PC-3 (cell line): ENCODE data around the gene RCAN2.
"Not testable (repeated sequence)": the region's sequence is repeated elsewhere in the genome, so short reads cannot be mapped to it uniquely, and the experiment has no call there.

ENCODE experiments used
- EZH2 ChIP-seq: fragments of 300-600 bp; sonication (generic); IDR thresholded peaks from one replicate; pipeline ENCODE4 v1.6.1; 2017; ENCODE audit warnings: antibody characterized with exemption, mild to moderate bottlenecking, low read length; ENCODE audit not compliant: unreplicated experiment
- EZH2phosphoT487 ChIP-seq: fragments of 300-600 bp; sonication (generic); IDR thresholded peaks from 2 replicates; pipeline ENCODE4 v1.6.1; 2018; ENCODE audit warnings: mild to moderate bottlenecking, antibody characterized with exemption, low read length, borderline replicate concordance
- TF ChIP-seq, protein P1 (sequence below): fragments of 300-600 bp; sonication (generic); conservative IDR thresholded peaks from 2 replicates; pipeline ENCODE4 v1.5.1; 2017; ENCODE audit warnings: antibody characterized with exemption, low read depth, mild to moderate bottlenecking, low read length

- TF ChIP-seq EZH2, EZH2phosphoT487: not testable (repeated sequence)
- TF ChIP-seq, protein P1, sequence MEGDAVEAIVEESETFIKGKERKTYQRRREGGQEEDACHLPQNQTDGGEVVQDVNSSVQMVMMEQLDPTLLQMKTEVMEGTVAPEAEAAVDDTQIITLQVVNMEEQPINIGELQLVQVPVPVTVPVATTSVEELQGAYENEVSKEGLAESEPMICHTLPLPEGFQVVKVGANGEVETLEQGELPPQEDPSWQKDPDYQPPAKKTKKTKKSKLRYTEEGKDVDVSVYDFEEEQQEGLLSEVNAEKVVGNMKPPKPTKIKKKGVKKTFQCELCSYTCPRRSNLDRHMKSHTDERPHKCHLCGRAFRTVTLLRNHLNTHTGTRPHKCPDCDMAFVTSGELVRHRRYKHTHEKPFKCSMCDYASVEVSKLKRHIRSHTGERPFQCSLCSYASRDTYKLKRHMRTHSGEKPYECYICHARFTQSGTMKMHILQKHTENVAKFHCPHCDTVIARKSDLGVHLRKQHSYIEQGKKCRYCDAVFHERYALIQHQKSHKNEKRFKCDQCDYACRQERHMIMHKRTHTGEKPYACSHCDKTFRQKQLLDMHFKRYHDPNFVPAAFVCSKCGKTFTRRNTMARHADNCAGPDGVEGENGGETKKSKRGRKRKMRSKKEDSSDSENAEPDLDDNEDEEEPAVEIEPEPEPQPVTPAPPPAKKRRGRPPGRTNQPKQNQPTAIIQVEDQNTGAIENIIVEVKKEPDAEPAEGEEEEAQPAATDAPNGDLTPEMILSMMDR: not testable (repeated sequence)
Observed at GRCh38 chr6:46332448-46332847, 158.8 kb downstream of the RCAN2 start.
